HG03045 (cell line): Measurements from ENCODE around the gene LRRTM2.

Experiments
- ATAC-seq: cut with Tn5 transposase; IDR thresholded peaks from one replicate; pipeline ENCODE4 v1.9.1; 2021; ENCODE audit warnings: mild to moderate bottlenecking, moderate library complexity; ENCODE audit not compliant: unreplicated experiment

The LRRTM2 gene

GRCh38 chr5:138884094-138884493, 9.0 kb upstream of the LRRTM2 start:
- no peak for ATAC-seq

DNA sequence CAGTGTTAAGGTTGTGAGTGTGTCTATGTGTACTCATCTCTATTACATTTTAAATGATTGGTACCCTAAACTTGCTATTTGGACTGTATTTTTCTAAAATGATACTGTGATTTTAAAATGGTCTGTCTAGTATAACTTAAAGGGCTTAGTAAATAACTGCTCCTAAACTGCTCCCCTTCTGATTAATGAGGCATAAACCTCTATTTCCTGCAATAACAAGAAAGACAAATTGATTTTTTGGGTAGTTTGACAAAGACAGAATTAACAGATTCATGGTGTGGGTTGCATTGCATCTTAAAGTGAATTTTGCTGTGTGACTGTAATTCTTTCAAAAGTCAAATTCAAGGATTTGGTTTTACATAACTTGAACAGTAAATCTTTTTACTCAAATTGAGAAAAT, 8.1 kb upstream of the LRRTM2 start:
- ATAC-seq = no peak

DNA sequence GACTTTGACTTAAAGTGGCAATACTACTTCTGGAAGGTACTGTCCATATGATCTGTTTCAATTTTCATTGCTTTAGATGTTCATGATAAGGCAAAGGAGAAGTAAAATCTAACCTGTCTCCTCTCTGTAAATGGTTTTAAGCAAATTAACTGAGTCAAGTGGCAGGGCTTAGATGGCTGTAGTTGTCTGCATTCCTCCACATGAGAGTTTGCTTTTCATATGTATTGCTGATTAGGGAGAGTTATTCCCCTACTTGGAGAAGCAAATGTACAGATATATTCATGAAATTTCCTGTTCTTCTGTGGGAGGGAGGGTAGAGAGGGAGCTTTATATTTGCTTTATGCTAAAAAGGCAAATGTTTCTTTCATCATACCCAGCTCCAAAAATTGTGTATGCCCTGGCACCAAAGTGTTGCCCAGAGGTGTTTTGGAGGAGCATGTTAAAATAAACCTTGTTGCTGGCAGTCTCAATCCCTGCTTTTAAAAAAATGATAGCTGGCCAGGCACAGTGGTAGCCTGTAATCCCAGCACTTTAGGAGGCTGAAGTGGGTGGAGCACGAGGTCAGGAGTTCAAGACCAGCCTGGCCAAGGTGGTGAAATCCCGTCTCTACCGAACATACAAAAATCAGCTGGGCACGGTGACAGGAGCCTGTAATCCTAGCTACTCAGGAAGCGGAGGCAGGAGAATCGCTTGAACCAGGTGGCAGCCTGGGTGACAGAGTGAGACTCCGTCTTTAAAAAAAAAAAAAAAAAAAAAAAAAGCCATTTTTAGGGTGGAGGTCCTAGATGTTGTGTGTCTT, 3.5 kb upstream of the LRRTM2 start:
- ATAC-seq = no peak

DNA sequence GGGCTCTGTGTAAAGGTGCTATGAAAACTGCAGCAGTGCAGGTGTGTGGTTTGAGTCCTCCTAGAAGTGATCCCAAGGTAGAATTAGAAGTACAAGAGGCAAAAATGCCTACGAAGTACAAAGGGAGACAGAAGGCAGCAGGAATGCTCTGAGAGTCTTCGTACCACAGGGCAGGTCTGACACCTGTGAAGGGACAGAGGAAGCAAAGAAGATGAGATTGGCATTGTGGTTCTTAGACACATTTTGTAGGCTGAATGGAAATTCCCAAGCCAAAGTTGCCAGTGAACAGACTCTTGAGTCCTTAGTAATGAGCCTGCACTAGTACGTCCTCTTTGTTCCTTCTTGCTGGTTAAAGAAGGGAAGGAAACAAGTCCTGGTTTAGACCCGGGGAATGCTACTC, 1.7 kb upstream of the LRRTM2 start:
- ATAC-seq = no peak

- no peak for ATAC-seq
Measured at GRCh38 chr5:138875946-138876345, 811 bp upstream of the LRRTM2 start.

DNA sequence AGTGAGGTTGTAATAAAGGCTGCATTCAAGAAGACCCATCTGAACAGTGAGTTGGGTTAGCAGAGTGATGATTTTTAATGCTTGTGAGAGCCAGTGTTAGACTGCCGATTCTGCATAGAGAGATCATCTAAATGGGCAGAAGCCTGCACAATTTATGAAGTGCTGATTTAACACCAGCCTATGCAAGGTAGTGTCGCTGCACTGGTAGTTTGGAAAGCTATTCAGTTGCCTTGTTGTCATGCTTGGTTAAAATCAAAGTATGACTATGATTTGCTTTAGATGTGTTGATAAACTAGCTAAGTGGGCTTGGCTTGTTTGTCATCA, 379 bp upstream of the LRRTM2 start:
- ATAC-seq = no peak

DNA sequence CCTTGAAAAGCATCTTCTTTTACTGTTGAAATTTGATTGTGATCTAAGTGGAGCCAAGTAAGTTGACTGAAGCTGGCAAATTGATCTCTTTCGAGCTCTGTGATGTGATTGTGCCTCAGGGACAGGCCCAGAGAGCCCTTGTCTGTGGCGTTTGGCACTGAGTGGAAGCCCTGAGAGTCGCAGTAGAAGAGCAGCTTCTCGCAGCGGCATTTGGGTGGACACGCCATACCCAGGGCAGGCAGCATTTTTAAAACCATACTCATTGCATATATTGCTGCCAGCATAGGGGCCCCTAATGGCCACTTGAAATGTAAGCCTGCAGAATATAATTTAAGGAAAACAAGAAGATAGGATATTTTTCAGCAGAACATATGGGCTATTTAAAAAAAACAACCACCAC, 894 bp downstream of the LRRTM2 start:
- no peak for ATAC-seq

DNA sequence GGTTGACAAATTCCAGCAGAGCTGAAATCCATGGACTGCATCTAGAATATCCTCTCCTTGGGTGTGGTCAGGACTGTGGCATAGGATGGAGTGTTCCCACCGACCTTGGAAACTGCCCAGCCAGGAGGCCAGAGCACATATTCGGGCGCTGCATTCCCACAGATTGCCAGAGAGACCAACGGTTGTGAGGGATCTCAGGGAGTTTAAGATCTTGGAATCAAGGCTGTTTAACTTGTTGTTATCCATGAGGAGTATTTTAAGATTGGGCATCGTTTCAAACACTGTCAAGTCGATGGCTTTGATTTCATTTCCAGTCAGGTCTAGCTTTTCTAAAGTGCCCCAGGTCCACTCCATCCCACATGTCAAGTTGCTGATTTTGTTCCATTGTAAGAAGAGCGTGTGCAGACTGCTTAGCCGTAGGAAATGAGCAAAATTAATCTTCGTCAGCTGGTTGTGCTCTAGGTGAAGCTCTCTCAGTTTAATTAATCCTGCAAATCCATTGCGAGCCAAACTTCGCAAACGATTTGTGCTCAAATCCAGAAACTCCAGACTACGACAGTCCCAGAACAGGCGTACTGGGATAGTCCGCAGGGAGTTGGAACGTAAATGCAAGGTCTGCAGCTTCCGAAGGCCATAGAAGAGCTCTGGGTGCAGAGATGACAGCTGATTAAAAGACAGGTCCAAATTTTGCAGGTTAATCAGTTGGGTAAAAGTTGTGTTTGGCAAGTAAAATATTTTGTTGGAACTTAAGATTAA, 1.5 kb downstream of the LRRTM2 start:
- no peak for ATAC-seq

DNA sequence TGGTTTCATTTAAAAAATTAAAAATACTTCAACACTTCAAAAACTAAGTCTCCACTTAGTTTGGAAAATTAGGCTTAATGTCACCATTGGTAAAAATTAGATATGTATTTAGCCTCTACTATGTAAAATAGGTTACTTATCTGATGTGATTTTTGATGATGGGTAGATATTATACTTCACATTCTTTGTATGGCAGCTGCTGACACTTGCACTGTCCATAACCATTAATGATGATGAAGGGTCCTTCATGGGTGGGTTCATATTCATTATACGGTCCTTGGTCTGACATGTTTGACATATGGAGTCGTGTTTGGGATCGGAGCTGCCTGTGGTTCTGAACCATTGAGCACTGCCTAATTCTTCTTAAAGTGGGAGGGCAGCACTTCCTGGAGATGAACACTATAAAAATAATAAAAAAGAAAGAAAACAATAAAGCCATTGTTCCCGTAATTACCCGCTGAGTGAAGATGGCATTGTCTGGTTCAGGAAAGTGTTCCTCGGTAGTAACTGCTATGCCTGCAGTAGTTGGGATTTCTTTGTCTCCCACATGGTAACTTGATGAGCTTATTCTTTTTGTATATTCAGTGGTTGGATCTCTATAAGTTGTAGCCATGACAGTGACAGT, 2.2 kb downstream of the LRRTM2 start:
- no peak for ATAC-seq

- no peak for ATAC-seq
Measured at GRCh38 chr5:138870611-138871010, 4.5 kb downstream of the LRRTM2 start.

DNA sequence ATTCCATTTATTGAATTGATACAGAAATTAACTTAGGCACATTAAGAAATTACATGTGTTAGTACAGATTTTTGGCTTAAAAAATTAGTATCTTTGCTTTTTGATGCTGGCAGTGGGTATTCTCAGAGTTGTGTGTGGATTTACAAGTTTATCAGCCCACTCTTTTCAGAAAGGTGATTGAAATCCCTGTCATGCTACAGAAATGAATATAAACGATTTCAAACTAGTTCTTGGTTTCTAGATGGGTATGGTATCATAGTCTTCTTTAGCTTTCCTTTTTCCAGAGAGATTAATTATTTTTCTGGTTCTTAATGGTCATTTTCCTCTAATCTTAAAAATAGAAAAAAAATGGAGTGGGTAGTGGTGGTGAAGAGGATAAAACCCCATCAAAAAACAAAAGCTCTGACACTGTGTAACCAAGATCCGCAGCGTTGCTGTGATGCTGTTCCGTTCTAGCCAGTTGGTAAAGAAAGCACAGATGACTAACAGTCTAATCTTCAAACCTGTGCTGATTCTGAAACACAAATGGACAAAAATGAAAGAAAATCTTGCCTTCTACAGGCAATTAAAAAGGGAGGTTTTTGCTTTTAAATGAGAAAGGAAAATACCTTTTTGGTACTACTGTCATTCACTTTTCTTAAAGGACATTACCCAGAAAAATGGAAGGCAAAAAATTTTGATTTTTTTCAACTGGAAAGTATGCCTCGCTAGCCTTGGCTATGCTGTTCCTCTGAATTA, 5.2 kb downstream of the LRRTM2 start:
- no peak for ATAC-seq

DNA sequence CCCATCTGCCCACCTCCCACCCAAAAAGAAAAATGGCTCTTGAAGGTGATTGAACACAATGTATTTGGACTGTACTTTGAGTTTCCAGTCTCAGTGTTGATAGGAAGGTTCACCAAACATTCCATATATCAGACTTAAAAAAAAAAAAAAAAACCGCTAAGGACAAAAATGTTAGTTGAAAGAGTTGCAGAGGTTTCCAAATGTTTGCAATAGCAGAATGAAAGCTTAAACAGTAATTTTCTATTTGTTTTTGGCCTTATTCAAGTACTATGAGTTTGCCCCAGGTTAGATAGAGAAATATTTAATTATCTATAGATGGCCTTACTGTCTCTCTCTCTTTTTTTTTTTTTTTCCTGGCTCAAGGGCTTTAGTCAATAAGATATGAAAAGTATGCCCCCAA, 6.1 kb downstream of the LRRTM2 start:
- ATAC-seq = no peak

DNA sequence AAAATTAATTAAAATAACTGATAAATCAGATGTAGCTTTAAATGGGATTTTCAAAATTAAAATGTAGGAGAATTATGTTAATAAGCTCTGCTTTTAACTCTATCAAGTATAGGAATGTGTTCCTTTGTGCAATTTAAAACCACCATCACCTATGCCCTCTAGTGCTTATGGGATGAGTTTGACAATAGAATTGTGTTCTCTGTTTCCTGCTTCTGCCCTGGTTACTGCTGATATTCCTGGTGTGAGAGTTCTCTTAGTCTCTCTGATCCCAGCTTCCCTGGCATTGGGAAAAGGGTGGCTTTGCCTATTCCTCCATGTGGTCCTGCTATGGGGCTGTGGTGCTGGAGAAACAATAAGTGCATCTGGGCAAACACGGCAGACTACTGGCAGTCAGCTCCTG, 8.1 kb downstream of the LRRTM2 start:
- ATAC-seq = no peak

DNA sequence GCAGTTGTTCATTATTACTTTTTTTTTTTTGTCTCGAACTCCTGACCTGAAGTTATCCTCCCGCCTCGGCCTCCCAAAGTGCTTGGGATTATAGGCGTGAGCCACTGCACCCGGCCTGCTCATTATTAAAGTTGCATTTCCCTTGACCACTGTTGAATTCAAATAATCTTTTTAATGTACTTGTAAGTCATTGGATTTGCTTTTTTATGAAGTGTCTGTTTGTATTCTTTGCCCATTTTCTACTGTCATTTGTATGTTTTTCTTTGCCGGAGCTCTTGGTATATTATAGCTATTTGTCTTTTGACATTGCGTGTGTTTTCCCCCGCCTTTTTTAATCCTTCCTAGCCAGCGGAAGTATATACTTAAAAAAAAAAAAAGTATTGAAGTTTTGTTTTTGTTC, 22.0 kb downstream of the LRRTM2 start:
- no peak for ATAC-seq

- ATAC-seq = no peak
Measured at GRCh38 chr5:138850865-138851435, 24.2 kb downstream of the LRRTM2 start.

GRCh38 chr5:138849882-138850281, 25.3 kb downstream of the LRRTM2 start:
- ATAC-seq = no peak

DNA sequence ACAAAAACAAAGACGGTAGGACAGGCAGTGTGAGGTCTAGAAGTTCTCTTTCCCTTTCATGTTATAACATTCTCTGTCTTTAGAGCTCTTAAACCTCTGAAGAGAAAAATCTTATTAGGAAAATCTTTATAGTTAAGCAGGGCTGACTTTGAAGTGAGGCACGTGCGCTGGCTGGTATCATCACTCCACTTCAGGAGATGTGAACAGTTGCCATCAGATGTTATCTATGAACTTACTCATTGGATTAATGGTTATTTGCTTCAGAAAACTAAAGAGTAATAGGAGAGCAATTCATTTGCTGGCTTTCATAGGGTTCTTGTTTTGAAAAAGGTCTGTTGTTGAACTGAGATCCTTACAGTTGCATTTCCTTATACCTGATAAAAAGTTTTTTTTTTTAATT, 25.7 kb downstream of the LRRTM2 start:
- ATAC-seq = no peak

GRCh38 chr5:138844812-138845513, 30.2 kb downstream of the LRRTM2 start:
- no peak for ATAC-seq

- ATAC-seq = no peak
Measured at GRCh38 chr5:138844125-138844461, 31.0 kb downstream of the LRRTM2 start.

DNA sequence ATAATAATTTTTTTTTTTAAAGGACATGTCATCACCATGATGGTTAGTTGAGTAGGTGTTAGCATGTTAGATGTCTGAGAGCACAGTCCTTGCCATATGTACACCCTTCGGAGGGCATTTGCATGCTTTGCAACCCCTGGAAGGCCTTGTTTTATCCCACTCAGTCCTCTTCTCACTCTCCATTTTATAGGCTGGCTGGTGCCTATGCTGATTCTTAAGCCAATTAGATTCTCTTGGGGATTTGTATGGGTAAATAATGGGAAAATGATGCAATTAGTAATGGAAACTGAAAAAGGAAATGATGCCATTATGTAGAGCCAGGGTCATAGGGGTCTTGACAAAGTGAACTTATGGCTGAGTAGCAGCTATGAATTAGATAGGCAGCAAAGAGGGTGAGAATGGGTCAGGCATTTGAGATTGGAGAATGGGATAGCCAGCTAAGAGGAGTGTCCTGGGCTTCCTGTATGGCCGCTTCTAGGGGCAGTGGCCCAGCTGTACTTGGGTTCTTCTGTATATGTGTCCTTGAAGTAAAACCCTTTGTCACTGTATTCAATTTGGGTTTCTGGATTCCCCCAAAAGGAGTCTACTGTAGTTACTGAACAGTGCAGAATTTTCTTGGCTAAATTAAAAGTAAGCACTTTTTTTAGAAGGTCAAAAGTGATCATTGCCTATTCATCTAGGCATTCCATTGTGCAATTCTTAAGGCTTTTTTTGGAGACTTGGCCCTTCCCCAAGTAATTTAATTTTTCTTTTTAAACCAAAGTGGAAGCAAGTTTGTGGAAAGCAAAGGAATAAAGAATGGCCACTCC, 31.6 kb downstream of the LRRTM2 start:
- no peak for ATAC-seq
